ENCODE data around the gene ATXN1.
"Not testable (repeated sequence)": the region's sequence is repeated elsewhere in the genome, so short reads cannot be mapped to it uniquely, and the experiment has no call there.

The ATXN1 gene

DNA sequence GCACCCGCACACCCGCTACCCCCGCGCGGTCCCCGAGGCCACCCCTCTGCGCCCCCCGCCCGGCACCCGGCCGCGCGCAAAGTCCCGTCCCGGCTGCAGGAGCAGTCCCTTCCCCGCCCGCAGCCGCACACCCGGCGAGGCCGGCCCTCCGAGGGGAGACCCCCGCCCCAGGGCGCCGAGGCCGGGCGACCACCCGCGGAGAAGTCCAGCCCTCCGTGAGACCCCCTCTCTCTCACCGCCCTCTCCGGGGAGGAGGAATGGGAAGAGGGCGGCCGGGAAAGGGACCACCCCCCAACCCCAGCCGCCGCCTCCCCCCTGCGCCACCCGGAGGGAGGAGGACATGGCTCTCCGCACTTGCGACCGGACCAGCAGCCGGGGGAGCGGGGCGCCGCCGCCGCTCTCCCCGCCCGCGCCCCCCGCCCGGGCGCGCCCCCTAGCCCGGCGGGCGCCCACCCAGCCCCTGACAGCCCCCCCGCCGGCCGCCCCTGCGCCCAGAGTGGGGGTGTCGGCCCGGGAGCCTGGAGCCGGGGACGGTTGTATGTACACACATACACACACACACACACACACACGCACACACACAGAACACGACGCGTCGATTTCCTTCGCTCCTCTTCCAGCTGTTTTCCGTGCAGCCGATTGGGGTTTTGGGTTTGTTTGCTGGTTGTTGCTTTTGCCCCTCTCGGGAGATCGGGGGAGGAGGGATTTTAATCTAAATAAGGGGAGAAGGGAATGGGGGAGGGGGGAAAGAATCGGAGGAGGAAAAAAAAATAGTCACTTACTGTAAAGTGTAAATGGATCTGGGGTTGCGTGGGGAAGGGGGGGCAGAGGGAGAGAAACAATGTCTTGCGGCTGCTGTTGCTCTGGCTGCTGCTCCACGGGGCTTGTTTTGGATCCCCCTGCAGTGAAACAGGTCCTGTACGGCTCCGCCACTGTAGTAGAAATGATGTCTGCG, at the start of gene ATXN1:
ATXN1 (minus strand) TSS at position 945 of the 955 bp plus-strand sequence.
- in situ Hi-C loops (cut with MboI; ENCODE audit: low sequenced_read_pairs): loop anchor here (25.0 kb wide), 2 partner anchors 248 to 423 kb away; no protein-coding TSS in a partner anchor

DNA sequence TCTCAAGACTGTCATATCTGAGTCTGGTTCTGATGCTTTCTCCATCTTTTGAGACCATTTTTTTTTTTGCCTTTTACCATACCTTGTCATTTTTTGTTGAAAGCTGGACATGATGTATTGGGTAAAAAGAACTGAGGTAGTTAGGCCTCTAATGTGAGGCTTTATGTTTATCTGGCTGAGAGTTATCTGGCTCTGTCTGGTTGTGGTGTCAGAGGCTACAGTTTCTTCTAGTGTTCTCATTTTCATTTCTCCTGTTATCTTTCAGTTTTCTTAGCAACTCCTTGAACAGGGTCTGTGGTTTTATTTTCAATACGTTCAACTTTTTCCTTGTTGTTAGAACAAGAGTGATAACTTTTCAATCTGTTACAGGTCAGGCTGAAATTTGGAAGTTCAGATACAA, 49.2 kb upstream of the ATXN1 start:
- in situ Hi-C loops (cut with MboI; ENCODE audit: low sequenced_read_pairs): no loop called here

DNA sequence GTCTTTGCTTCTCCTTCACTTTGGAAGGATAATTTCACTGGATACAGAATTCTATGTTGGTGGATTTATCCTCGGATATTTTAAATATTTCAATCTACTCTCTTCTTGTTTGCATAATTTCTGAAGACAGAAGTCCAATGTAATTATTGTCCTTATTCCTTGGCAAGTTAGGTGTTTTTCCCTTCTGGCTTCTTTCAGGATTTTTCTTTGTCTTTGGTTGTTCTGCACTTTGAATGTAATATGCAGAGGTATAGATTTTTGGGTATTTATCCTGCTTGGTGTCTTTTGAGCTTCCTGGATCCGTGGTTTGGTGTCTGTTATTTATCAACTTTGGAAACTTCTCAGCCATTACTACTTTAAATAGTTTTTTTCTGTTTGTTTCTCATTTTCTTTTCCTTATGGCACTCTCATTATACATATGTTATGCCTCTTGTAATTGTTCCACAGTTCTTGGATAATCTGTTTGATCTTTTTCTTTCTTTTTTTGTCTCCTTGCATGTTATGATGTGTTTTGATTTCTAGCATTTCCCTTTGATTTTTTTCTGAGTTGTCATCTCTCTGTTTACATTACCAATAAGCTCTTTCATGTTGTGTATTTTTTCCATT, 48.6 kb upstream of the ATXN1 start:
- in situ Hi-C loops (cut with MboI; ENCODE audit: low sequenced_read_pairs): no loop called here

DNA sequence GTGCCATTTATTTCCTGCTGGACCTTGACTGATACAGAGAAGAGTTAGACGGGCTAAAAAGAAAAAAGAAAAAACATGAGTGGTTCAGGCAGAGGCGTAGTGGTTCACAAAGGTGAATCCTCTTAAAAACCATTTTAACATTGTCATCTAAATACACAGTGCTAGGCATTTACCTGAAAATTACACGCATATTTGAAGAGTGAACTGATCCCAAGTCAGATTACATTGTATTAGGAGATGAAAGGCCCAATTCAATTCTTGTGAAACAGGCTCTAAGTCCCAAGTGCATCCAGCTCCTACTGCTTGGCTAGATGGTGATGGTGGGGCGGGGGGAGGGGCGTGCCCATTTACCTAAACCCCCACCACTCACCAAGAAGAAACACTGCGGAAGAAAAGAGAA, 46.7 kb upstream of the ATXN1 start:
- in situ Hi-C loops (cut with MboI; ENCODE audit: low sequenced_read_pairs): no loop called here

DNA sequence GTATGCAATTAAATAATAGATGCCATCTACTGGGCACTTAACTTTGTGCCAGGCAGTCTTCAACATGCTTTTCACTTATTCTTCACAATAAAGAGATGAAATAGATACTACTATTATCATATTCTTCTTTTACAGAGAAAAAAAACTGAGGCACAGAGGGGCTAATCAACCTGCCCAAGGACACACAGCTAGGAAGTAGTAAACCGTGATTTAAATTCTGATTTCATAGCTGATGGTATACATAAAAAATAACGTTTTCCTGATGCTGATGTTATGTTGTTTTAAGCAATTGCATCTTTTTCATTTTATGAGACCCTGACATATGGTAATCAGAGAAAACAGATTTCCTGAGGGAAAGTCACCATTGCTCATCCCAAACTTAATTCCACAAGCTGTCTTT, 45.1 kb upstream of the ATXN1 start:
- in situ Hi-C loops (cut with MboI; ENCODE audit: low sequenced_read_pairs): no loop called here

DNA sequence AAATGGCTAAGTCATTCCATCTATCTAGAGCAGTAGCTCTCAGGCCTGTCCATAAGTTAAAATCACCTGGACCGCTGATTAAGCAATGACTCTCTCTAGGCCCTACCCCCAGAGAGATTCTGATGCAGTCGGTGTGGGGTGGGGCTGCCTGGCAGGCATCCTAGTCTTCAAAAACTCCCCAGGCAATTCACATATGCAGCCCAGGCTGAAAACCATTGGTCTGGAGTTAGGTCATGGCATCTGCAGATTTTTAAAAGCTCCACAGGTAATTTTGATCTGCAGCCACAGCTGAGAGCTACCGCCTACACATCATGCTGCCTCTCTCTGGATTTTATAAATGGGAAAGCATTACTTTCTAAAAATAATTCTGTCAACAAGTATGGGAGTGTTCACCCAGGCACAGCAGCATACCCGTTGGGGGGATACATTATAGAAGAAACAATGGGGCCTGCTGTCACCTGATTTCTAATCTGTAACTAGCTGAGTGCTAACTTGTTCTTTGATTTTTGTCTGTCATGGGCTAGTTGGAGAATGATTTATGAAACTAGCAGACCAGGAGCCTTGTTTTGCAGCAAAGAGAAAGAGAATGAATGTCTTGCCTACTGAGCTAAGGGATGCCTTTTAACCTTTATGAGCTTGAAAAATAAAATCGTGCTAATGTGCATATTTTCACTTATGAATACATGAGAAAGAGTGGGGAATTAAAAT, 44.1 kb upstream of the ATXN1 start:
- in situ Hi-C loops (cut with MboI; ENCODE audit: low sequenced_read_pairs): no loop called here

DNA sequence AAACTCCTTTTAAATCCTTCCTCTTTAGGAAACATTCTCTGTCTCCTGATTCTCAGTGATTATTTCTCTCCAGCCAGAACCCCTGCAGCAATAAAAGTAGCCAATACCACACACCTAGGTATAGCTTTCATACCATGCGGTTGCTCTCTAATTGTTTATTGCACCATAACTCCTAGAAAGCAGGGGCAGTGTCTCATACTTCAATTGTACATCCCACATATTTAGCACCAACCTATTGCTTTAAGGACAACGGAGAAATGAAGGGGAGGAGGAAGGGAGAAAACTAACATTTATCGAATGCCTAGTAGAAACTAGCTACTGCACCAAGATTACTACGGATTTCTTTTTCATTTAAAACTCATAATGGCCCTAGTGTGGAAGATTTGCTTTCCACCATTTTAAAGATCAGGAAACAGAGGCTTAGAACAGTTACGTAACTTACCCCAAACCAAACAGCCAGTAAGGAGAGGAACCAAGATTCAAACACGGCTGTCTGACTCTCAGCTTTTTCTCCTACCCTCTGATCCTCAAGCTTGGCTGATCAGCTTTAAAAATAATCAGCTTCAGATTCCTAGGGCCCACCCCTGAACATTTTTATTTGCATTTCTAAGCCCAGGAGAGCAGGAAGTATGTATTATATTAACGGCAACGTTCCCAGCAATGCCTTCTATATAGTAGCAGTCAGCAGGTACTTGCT, 43.4 kb upstream of the ATXN1 start:
- in situ Hi-C loops (cut with MboI; ENCODE audit: low sequenced_read_pairs): no loop called here

DNA sequence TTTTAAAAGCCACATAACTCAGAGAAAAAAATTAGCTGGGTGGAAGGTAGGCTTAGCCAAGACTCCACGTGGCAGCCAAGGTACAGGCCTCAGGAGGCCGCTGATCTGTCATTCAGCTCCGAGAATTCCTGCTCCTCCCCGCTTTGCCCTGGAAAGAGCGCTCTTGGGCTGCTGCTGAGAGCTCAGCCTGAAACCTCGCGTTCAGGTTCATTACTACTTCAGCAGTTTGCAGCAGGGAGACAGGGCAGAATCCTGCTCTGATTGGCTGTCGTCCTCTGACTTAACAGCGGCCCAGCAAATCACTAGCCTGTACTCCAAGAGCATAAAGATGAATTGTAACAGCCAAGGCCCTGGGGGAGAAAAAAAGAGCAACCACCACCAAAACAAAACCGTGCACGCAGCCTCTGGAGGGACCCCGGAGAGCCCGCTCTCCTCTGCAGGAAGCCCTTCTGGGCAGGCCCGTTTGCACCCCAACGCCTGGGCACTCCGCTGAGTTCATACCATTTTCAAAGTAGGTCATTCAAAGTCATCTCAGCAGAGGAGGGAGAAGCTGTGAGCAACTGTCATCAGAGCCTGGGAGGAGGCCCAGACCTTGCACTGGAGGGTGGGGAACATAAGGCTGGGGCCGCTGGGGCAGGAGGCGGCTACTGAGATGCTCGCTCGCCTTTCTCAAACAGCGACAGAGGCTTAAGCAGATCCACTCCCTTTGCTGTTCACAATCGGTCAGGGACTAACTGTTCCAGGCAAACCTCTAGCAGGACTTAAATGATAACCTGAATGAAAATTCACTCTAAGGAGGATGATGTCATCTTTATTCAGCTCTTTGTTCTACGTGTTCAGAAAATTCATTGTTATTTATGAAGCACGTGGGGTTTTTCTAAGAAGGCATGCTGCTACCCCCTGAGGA, 42.3 kb upstream of the ATXN1 start:
- in situ Hi-C loops (cut with MboI; ENCODE audit: low sequenced_read_pairs): no loop called here

DNA sequence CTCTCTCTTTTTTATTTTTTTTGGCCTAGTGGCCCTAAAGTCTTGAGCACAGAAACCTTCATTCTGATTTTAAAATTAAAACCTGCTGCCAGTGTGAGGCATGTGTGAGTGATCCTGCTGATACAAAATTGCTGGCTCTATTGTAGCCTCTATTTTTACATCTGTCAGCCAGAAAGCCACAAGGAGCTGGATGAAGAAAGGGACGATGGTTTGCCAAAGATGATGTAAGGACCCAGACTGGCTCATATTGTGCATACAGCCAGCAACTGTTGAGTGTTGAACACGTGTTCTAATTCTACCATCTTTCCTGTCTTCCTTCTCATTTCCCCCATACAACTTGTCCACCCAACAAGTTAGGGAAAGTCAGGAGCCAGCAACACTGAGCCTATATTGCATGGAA, 40.8 kb upstream of the ATXN1 start:
- in situ Hi-C loops (cut with MboI; ENCODE audit: low sequenced_read_pairs): no loop called here

DNA sequence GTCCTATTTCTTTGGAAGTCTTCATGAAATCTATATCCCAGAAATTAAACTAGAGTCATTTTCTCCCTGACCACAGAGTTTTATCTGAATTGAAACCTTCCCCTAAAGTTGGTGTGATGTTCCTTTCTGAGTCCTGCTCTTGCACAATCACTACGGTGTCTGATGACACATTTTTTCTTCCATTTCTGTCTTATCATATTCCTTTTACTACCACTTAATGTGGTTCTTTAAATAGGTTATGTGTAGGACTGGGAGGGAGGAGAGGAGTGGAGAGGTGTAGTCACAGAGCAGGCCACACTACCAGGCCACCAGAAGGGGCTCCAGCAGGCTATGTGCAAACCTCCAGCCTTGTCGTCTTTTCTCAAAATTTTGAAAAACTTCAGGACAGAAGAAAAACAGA, 39.7 kb upstream of the ATXN1 start:
- in situ Hi-C loops (cut with MboI; ENCODE audit: low sequenced_read_pairs): no loop called here

DNA sequence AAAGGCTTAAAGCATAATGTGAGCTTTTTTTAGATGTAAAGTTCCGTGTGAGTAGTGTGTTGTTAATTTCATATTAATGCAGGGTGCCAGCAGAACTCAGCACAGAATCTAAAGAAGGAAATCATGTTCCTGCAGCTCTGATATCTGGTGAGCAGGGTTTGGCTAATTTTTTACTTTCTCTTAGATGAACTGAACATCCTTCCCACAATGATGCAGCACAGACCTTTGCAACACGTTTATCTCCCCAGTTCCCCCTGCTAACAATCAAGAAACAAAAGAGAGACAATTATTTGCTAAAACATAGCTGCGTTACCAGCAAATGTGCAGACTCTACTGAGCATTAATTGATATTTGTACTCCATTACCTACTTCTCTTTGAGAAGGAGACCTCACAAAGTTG, 39.1 kb upstream of the ATXN1 start:
- in situ Hi-C loops (cut with MboI; ENCODE audit: low sequenced_read_pairs): no loop called here

DNA sequence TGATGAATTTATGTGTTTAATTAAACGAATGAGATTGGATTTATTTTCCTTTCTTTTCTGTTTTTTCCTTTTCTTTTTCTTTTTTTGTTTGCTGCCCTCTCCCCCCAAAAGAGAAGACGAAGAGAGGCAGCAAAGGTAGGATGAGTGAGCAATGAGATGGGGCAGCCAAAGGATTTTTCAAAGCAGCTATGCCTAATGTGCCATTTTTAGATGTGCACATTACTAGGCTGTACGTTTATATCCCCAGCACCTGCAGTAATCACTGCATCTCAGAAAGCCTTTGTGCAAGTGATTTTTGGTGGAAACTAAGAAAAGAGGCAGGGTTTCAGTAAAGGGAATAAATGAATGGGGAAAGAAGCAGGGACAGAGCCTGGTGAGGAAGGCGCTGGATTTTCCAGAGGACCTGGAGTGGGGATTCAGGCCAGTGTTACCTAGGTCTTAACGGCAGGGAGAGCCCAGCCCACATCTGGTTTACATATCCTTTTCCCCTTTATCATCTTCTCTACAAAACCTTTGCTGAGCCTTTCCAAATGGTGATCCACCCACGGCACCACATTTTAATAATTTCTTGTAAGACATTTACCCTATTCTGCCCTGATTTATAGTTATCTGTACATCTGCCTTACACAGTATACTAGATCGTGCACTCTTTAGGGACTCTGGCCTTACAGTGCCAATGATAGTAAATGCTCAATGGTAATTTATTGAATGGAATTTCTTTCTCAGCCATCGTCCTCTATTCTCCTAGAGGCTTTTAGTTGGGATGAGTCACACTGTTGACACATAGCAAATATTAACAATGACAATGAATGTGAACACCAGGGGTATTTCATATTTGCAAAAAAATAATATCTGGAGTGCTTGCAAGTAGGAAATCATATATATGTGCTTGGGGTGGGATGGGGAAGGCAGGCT, 38.3 kb upstream of the ATXN1 start:
- in situ Hi-C loops (cut with MboI; ENCODE audit: low sequenced_read_pairs): no loop called here

DNA sequence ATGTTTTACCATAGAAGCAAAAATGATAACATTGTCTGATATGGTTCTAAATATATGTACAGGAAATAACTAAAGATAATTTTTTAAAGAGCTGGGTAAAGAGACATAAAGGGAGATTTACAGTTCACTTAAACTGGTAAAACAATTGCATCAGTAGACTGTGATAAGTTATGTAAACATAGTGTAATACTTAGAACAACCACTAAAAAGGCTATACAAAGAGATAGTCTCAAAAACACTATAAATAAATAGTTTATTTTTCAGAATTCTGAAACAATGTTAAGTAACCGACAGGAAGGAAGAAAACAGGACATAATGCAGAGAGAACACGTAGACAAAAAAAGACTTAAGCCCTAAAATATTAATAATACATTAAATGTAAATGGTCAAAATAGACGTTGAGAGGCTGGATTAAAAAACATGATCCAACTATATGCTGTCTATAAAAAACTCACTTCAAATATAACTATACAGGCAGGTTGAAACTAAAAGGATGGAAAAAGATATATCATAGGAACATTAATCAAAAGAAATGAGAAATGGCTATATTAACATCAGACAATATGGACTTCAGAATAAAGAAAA, 32.7 kb upstream of the ATXN1 start:
- in situ Hi-C loops (cut with MboI; ENCODE audit: low sequenced_read_pairs): no loop called here

DNA sequence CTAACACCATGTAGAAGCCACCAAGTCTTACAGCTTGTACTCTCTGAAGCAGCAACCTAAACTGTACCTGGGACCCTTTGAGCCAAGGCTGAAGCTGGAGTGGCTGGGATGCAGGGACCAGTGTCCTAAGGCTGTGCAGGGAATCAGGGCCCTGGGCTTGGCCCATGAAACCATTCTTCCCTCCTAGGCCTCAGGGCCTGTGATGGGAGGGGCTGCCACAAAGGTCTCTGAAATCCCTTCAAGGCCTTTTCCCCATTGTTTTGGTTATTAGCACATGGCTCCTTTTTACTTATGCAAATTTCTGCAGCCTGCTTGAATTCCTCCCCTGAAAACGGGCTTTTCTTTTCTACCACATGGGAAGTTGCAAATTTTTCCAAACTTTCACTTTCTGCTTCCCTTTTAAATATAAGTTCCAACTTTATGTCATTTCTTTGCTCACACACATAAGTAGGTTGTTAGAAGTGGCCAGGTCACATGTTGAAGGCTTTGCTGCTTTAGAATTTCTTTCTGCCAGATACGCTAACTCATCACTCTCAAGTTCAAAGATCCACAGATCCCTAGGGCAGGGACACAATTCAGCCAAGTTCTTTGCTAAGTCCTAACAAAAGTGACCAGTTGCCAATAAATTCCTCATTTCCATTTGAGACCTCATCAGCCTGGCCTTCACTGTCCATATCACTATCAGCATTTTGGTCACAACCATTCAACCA, 28.2 kb upstream of the ATXN1 start:
- in situ Hi-C loops (cut with MboI; ENCODE audit: low sequenced_read_pairs): no loop called here

DNA sequence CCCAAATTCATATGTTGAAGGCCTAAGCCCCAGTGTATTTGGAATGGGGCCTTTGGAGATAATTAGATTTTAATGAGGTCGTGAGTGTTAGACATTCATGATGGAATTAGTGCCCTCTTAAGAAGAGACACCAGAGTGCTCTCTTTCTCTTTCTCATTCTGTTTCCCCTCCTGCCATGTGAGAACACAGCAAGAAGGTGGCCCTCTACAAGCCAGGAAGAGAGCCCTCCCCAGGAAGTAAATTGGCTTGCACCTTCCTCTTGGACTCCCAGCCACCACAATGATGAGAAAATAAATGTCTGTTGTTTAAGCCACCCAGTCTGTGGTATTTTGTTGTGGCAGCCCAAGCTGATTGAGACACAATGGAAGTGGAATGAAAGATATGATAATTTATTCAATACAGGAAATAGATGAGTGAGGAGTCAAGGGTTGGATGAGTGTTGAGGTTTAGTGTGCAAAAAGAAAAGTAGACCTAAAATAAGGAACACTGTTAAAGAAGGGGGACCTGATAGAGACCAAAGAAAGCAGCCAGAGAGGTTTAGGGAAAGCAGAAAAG, 25.9 kb upstream of the ATXN1 start:
- in situ Hi-C loops (cut with MboI; ENCODE audit: low sequenced_read_pairs): no loop called here

DNA sequence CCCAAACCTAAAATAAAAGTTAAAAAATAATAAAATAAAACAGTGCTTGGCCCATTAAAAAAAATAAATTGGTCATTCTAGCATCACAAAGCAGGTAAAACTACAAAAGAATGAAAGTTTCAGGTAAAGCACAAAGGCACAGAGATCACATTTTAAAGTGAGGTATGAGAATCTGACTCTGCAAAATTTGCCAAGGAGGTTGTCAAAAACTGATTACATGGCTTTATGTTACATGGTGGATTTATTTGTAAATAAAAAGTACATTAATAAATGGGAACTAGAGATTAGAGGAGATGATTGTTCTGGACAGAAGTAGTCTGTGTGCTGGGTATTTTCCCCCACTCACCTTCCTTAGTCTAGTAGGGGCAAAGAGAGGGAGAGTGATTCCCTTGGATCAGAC, 24.2 kb upstream of the ATXN1 start:
- in situ Hi-C loops (cut with MboI; ENCODE audit: low sequenced_read_pairs): no loop called here

DNA sequence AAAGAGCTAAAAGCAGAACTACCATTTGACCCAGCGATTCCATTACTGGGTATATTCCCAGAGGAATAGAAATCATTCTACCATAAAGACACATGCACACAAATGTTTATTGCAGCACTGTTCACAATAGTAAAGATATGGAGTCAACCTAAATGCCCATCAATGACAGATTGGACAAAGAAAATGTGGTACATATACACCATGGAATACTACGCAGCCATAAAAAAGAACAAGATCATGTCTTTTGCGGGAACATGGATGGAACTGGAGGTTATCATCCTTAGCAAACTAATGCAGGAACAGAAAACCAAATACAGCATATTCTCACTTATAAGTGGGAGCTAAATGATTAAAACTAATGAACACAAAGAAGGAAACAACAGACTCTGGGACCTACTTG, 23.7 kb upstream of the ATXN1 start:
- in situ Hi-C loops (cut with MboI; ENCODE audit: low sequenced_read_pairs): not testable (repeated sequence)

All from HL-60/S4 treated with phorbol 12-myristate 13-acetate at 8.2 ng/mL for 4 days and 3 days (cell line).